Smooth muscle cell (in vitro differentiated cells): Measurements from ENCODE around the gene BTC. TPM values are rescaled to one million over a fixed set of nuclear protein-coding genes. Genes with fewer than 3 reads are reported as not detected.

Experiments used
- DNase-seq: peaks from one replicate; lab custom pipeline; 2025; ENCODE audit not compliant: unreplicated experiment; lab: John Stamatoyannopoulos, UW
- H2AFZ ChIP-seq: fragments of 200-600 bp; sonication (generic); 2 replicates; pipeline ENCODE4 v1.6.0; 2016; ENCODE audit warnings: antibody characterized with exemption, low read depth, mild to moderate bottlenecking
- H3F3A ChIP-seq: fragments of 200-600 bp; sonication (generic); 2 replicates; pipeline ENCODE4 v1.6.0; 2017; ENCODE audit warnings: antibody characterized with exemption, low read depth
- H3K27ac ChIP-seq: fragments of 200-600 bp; sonication (generic); 2 replicates; pipeline ENCODE4 v1.5.1; 2016; ENCODE audit warnings: low read depth, mild to moderate bottlenecking
- H3K27me3 ChIP-seq: fragments of 200-600 bp; sonication (generic); 2 replicates; pipeline ENCODE4 v1.6.1; 2016; ENCODE audit warnings: low read depth, mild to moderate bottlenecking
- H3K36me3 ChIP-seq: fragments of 200-600 bp; sonication (generic); 2 replicates; pipeline ENCODE4 v1.5.1; 2016; ENCODE audit warnings: low read depth
- H3K4me1 ChIP-seq: fragments of 200-600 bp; sonication (generic); 2 replicates; pipeline ENCODE4 v1.5.1; 2016; ENCODE audit warnings: low read depth
- H3K4me2 ChIP-seq: fragments of 200-600 bp; sonication (generic); 2 replicates; pipeline ENCODE4 v1.6.0; 2016; ENCODE audit warnings: mild to moderate bottlenecking
- H3K4me3 ChIP-seq: fragments of 200-600 bp; sonication (generic); 2 replicates; pipeline ENCODE4 v1.5.1; 2016; ENCODE audit warnings: mild to moderate bottlenecking
- H3K79me2 ChIP-seq: fragments of 200-600 bp; sonication (generic); 2 replicates; pipeline ENCODE4 v1.6.0; 2016; ENCODE audit warnings: low read depth, mild to moderate bottlenecking
- H3K9ac ChIP-seq: fragments of 200-600 bp; sonication (generic); 2 replicates; pipeline ENCODE4 v1.6.0; 2016; ENCODE audit warnings: low read depth
- H3K9me3 ChIP-seq: fragments of 200-600 bp; sonication (generic); replicated peaks from 2 replicates; pipeline ENCODE4 v1.5.1; 2016; ENCODE audit warnings: low read depth
- H4K20me1 ChIP-seq: fragments of 200-600 bp; sonication (generic); 2 replicates; pipeline ENCODE4 v1.6.0; 2016; ENCODE audit warnings: low read depth
- CTCF ChIP-seq: fragments of 200-600 bp; sonication (generic); IDR thresholded peaks from 2 replicates; pipeline ENCODE4 v1.5.1; 2017; ENCODE audit warnings: borderline replicate concordance, mild to moderate bottlenecking, antibody characterized with exemption; ENCODE audit not compliant: insufficient read depth, poor library complexity, severe bottlenecking
- WGBS: methylation state at CpG from one replicate; pipeline ENCODE4 v1.1.7; 2016; ENCODE audit warnings: low lambda C conversion rate; 5-methylcytosine and 5-hydroxymethylcytosine counted together
- polyA plus RNA-seq: library from polyadenylated mRNA; unstranded; fragments of >200 nt; fragmentation: Nextera tagmentation; extraction: Ambion mirVana; gene quantifications from 2 replicates; pipeline ENCODE4 v1.2.1, GENCODE V29; 2016
- total RNA-seq: library from RNA; depleted of rRNA; stranded (reverse); fragments of >200 nt; gene quantifications from 2 replicates; pipeline ENCODE4 v1.2.3, GENCODE V29; 2014

BTC gene
- total and polyA plus RNA-seq, 2 experiments from 2014 or later = 0.18 to 0.21 TPM

- Histone ChIP-seq H3K36me3 (no peaks in the 10 kb centered on the region), H2AFZ (no peak overlapping the region), H3K27me3 (no peaks in the 10 kb centered on the region), H3K4me1 (peaks cover 13% of the 10 kb centered on the region), H3K4me3 (no peak overlapping the region), H3K79me2 (no peaks in the 10 kb centered on the region), H3K9me3 (no peaks in the 10 kb centered on the region), H4K20me1 (no peaks in the 10 kb centered on the region), H3F3A (no peaks in the 10 kb centered on the region), H3K4me2 (no peak overlapping the region), H3K9ac (no peak overlapping the region), H3K27ac (no peak overlapping the region)
- no peak for TF ChIP-seq CTCF
- DNase-seq = no peak
These were observed 16.8 kb downstream of the BTC start for GRCh38 chr4:74777531-74777930.

- 92% methylated on average over 3 of the region's 3 CpGs for WGBS
- no peaks in the 10 kb centered on the region for H3F3A ChIP-seq
- TF ChIP-seq CTCF = no peak
- H3K27ac ChIP-seq = no peak overlapping the region
- no peaks in the 10 kb centered on the region for H3K27me3 ChIP-seq
- H2AFZ ChIP-seq = no peak overlapping the region
- H4K20me1 ChIP-seq = no peaks in the 10 kb centered on the region
- DNase-seq = no peak
- H3K4me2 ChIP-seq = no peak overlapping the region
- peaks cover 5% of the 10 kb centered on the region for H3K4me1 ChIP-seq
- H3K4me3 ChIP-seq = no peak overlapping the region
- H3K9ac ChIP-seq = no peak overlapping the region
- H3K9me3 ChIP-seq = no peaks in the 10 kb centered on the region
- no peaks in the 10 kb centered on the region for H3K36me3 ChIP-seq
- no peaks in the 10 kb centered on the region for H3K79me2 ChIP-seq
These were observed 21.5 kb downstream of the BTC start for GRCh38 chr4:74772783-74773182.

- Histone ChIP-seq H3K36me3 (no peaks in the 10 kb centered on the region), H3F3A (no peaks in the 10 kb centered on the region), H3K4me2 (no peak overlapping the region), H3K27me3 (no peaks in the 10 kb centered on the region), H4K20me1 (no peaks in the 10 kb centered on the region), H3K4me1 (peaks cover 5% of the 10 kb centered on the region), H3K9ac (no peak overlapping the region), H3K4me3 (no peak overlapping the region), H3K9me3 (no peaks in the 10 kb centered on the region), H3K79me2 (no peaks in the 10 kb centered on the region), H2AFZ (no peak overlapping the region), H3K27ac (no peak overlapping the region)
- TF ChIP-seq CTCF = no peak
- WGBS = 81% methylated on average over 2 of the region's 2 CpGs
- no peak for DNase-seq
These were observed 22.2 kb downstream of the BTC start for GRCh38 chr4:74772106-74772505.

DNA sequence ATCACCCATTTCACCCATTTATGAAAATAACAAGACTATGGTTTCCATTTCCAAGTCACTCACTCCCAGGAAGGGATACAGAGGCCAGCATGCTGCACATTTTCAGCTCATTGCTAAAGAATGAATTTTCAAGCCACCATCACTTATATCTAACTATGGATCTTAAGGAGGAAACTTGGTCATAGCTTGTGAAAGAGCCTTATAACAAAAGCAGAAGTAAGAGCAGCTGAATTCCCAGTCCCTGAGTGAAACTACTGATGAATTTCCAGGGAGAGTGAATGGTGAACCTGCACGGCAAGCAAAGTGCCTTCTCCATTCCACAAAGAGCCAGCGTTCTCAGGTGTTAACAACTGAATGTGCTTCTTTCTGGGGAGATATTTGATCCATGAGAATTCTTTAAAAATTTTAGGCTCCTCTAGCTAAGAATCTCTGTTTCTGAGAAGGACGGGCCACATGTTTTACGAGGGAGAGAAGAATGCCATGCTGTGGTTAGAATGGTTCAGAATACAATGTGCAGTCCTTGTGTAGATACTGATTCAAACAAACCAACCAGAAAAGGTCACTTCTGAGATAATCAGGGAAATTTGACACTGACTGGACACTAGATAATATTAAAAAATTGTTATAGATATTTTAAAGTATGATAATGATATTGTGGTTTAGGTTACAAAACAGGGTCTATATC, 24.0 kb downstream of the BTC start:
- Histone ChIP-seq H3K36me3 (no peaks in the 10 kb centered on the region), H3K27ac (no peak overlapping the region), H3K4me3 (no peak overlapping the region), H3K79me2 (no peaks in the 10 kb centered on the region), H3K4me1 (peaks cover 5% of the 10 kb centered on the region), H3K9ac (no peak overlapping the region), H3F3A (no peaks in the 10 kb centered on the region), H2AFZ (no peak overlapping the region), H3K4me2 (no peak overlapping the region), H3K27me3 (no peaks in the 10 kb centered on the region), H3K9me3 (no peaks in the 10 kb centered on the region), H4K20me1 (no peaks in the 10 kb centered on the region)
- no peak for DNase-seq
- 50% methylated on average over 4 of the region's 4 CpGs for WGBS
- TF ChIP-seq CTCF = no peak
